Stimulated activated CD4-positive, alpha-beta T cell treated with anti-CD3 and anti-CD28 coated beads, Interleukin-15, amount 100 ng/mL, for 48 hours (primary cell): ENCODE results near the gene PCDHGA6.
"Not testable (repeated sequence)": the region's sequence is repeated elsewhere in the genome, so short reads cannot be mapped to it uniquely, and the experiment has no call there.

Experiments used
- DNase-seq, 2 donors: peaks; one replicate each; pipeline ENCODE4 v3.0.0-alpha.2; 2020; ENCODE audit warnings: low read depth in 2 of 2

The PCDHGA6 gene

DNA sequence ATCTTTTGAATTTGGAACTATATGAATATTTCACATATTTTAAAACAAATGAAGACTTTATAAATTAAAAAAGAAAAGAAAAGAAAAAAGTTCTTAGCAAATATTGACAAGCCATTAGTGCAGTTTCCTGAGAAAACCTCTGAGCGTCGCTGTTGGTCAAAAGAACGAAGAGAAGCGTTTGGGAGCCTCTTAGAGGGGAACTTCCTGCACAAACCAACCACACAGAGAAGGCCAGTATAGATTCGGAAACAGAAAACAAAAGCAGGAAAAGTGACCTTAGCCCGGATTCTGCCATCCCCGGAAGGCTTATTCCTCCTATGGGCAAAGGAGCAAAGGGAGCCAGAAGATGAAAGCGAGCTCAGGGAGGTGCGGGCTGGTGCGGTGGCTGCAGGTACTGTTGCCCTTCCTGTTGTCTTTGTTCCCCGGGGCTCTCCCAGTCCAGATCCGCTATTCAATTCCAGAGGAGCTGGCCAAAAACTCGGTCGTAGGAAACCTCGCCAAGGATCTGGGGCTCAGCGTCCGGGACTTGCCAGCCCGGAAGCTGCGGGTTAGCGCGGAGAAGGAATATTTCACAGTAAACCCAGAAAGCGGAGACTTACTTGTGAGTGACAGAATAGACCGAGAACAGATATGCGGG lies 13.8 kb upstream of the PCDHGA6 start, which contains the start of gene PCDHGB2:
Gene PCDHGB2 (plus strand): TSS at position 205 of the 637 bp plus-strand sequence. CDS start 142 bp downstream, at position 347.
- no peak for DNase-seq

DNA sequence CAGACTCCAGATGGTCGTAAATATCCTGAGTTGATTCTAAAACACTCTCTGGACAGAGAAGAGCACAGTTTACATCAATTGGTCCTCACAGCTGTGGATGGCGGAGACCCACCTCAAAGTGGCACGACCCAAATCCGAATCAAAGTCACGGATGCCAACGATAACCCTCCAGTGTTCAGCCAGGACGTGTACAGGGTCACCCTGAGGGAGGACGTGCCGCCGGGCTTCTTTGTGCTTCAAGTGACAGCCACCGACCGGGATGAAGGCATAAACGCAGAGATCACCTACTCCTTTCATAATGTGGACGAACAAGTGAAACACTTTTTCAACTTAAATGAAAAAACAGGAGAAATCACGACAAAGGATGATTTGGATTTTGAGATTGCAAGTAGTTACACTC lies 13.0 kb upstream of the PCDHGA6 start:
- DNase-seq = no peak

DNA sequence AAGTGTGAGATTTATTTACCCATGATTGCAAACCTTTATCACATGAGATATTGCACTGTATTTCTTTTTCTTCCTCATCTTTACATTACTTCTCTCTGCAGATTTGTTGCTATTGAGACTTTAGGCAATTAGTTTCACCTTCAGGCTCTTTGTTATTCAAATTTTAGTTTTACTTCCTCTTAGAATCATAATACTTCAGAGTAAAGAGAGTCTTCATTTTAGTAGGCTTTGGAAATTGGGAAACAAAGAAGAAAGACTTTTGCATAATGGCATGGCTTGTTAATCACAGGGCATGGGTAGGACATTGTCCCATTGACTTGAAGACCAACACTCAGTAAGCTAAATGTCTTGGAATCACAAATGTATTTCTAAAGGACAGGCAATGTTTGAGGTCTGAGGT lies 11.0 kb upstream of the PCDHGA6 start:
- DNase-seq = no peak

DNA sequence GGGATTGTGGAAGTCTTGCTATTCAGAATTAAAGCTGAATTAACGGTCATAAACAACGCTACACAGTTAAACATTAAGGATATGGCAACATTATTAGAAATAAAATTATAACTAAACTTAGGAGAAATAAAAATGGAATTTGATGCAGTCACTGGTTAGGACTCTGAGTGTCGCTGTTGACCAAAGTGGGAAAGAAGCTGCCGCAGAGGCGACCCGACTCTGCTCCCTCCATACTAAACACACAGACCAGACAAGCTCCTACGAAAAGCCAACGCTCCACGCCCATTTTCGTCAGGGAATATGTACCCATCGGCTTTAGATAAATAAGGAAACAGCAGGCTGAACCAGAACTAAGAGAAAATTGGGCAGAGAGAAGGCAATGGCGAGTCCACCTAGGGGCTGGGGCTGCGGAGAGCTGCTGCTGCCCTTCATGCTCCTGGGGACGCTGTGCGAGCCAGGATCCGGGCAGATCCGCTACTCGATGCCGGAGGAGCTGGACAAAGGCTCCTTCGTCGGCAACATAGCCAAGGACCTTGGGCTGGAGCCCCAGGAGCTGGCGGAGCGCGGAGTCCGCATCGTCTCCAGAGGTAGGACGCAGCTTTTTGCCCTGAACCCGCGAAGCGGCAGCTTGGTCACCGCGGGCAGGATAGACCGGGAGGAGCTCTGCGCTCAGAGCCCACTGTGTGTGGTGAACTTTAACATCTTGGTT lies 9.6 kb upstream of the PCDHGA6 start, which contains the start of gene PCDHGA5:
Gene PCDHGA5 (plus strand): TSS at position 211 of the 709 bp plus-strand sequence. CDS start 169 bp downstream, at position 380.
- no peak for DNase-seq

DNA sequence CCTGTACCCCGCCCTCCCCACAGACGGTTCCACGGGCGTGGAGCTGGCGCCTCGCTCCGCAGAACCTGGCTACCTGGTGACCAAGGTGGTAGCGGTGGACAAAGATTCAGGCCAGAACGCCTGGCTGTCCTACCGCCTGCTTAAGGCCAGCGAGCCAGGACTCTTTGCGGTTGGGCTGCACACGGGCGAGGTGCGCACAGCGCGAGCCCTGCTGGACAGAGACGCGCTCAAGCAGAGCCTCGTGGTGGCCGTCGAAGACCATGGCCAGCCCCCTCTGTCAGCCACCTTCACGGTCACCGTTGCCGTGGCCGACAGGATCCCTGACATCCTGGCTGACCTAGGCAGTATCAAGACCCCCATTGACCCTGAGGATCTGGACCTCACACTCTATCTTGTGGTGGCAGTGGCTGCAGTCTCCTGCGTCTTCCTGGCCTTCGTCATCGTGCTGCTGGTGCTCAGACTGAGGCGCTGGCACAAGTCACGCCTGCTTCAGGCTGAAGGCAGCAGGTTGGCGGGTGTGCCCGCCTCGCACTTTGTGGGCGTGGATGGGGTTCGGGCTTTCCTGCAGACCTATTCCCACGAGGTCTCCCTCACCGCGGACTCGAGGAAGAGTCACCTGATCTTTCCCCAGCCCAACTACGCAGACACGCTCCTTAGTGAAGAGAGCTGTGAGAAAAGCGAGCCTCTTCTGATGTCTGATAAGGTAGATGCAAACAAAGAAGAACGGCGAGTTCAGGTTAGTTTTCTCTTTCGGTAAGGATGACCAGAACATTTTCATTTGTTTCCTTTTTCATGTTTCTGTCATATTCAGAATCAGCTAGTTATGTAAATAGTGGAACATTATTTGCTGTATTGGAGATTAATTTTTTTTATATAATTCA lies 7.4 kb upstream of the PCDHGA6 start:
- DNase-seq = no peak

DNA sequence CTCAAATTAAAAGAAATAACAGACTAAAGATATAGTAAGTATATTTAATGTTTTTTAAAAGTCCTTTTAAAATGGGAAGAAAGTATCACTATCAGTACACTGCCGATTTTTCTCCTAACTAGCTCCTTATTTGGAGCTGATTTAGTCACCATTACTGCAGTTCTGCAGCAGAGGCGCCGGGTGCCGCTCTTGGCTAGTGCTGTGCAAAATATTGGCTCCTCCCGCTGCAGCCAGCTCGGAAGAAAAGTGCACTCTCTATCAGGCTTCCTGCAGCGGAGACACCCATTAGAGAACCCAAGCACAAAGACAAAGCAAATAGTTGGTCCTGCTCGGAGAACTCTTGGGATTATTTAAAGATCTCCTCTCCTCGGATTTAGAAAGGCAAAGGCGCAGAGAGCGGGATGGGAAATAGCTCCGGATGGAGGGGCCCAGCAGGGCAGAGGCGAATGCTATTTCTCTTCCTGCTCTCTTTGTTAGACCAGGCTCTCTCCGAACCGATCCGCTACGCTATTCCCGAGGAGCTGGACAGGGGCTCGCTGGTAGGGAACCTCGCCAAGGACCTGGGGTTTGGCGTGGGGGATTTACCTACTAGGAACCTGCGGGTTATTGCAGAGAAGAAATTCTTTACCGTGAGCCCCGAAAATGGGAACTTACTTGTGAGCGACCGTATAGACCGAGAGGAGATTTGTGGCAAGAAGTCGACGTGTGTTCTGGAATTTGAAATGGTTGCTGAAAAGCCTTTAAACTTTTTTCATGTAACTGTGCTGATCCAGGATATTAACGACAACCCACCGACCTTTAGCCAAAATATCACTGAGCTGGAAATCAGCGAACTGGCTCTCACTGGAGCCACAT lies 3.5 kb upstream of the PCDHGA6 start, which contains the start of gene PCDHGB3:
Gene PCDHGB3 (plus strand): TSS at position 249 of the 855 bp plus-strand sequence. CDS start 153 bp downstream, at position 402.
- no peak for DNase-seq

DNA sequence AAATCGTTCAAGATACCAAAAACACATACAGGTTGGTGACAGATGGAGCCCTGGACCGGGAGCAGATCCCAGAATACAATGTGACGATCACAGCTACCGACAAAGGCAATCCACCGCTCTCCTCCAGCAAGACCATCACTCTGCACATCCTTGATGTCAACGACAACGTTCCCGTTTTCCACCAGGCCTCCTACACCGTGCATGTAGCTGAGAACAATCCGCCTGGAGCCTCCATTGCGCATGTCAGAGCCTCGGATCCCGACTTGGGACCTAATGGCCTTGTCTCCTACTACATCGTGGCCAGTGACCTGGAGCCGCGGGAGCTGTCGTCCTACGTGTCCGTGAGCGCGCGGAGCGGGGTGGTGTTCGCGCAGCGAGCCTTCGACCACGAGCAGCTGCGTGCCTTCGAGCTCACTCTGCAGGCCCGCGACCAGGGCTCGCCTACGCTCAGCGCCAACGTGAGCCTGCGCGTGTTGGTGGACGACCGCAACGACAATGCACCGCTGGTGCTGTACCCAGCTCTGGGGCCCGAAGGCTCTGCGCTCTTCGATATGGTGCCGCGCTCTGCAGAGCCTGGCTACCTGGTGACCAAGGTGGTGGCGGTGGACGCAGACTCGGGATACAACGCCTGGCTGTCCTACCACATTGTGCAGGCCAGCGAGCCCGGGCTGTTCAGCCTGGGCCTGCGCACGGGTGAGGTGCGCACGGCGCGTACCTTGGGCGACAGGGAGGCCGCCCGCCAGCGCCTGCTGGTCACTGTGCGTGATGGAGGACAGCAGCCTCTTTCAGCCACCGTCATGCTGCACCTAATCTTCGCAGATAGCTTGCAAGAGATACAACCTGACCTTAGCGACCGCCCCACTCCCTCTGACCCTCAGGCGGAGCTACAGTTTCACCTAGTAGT lies 1.9 kb upstream of the PCDHGA6 start:
- DNase-seq = no peak

DNA sequence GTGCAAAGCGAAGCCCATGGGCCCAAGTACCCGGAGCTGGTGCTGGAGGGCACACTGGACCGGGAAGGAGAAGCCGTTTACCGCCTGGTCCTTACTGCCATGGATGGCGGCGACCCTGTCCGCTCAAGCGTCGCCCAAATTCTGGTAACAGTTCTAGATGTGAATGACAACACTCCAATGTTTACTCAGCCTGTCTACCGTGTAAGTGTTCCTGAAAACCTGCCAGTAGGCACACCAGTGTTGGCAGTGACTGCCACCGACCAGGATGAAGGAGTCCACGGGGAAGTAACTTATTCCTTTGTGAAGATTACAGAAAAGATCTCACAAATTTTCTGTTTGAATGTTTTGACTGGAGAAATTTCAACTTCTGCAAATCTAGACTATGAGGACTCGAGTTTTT lies 936 bp downstream of the PCDHGA6 start:
- DNase-seq = no peak

DNA sequence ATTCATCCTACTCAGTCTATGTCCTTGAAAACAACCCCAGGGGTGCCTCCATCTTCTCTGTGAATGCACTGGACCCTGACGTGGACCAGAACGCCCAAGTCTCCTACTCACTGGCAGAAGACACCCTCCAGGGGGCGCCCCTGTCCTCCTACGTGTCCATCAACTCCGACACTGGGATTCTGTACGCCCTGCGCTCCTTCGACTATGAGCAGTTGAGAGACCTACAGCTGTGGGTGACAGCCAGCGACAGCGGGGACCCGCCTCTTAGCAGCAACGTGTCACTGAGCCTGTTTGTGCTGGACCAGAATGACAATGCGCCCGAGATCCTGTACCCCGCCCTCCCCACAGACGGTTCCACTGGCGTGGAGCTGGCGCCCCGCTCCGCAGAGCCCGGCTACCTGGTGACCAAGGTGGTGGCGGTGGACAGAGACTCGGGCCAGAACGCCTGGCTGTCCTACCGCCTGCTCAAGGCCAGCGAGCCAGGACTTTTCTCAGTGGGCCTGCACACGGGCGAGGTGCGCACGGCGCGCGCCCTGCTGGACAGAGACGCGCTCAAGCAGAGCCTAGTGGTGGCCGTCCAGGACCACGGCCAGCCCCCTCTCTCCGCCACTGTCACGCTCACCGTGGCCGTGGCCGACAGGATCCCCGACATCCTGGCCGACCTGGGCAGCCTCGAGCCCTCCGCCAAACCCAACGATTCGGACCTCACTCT lies 1.9 kb downstream of the PCDHGA6 start:
- not testable (repeated sequence) for DNase-seq

DNA sequence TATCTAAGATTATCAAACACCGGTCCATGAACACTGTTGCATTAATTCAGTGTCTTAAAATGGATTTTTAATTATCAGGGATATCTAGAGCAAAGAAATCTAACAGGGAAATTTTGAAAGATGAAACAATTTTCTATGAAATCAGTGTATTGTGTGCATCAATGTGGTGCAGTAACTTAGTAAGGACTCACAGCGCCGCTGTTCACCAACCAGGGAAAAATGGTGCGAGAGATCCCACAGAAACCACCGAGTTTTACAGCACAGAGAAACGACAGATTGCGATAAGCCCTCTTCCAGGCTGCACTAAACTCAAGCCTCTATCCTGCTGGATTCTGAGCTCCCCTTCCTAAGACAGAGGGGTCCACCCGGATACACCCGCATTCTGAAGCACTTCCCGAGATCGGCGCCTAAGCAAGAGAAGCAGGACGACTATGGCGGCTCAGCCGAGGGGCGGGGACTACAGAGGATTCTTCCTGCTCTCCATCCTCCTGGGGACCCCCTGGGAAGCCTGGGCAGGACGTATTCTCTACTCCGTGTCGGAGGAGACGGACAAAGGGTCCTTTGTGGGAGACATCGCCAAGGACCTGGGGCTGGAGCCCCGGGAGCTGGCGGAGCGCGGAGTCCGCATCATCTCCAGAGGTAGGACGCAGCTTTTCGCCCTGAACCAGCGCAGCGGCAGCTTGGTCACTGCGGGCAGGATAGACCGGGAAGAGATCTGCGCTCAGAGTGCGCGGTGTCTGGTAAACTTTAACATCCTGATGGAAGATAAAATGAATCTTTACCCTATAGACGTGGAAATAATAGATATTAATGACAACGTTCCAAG lies 9.0 kb downstream of the PCDHGA6 start, which contains the start of gene PCDHGA7:
Gene PCDHGA7 (plus strand): TSS at position 274 of the 826 bp plus-strand sequence. CDS start 158 bp downstream, at position 432.
- DNase-seq = no peak

DNA sequence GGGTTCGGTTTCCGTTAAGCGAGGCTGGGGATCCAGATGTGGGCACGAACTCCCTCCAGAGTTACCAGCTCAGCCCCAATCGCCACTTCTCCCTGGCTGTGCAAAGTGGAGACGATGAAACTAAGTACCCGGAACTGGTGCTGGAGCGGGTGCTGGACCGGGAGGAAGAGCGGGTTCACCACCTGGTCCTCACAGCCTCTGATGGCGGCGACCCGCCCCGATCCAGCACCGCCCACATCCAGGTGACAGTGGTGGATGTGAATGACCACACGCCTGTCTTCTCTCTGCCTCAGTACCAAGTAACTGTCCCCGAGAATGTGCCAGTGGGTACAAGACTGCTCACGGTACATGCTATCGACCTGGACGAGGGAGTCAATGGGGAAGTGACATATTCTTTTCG lies 9.7 kb downstream of the PCDHGA6 start:
- DNase-seq = no peak

DNA sequence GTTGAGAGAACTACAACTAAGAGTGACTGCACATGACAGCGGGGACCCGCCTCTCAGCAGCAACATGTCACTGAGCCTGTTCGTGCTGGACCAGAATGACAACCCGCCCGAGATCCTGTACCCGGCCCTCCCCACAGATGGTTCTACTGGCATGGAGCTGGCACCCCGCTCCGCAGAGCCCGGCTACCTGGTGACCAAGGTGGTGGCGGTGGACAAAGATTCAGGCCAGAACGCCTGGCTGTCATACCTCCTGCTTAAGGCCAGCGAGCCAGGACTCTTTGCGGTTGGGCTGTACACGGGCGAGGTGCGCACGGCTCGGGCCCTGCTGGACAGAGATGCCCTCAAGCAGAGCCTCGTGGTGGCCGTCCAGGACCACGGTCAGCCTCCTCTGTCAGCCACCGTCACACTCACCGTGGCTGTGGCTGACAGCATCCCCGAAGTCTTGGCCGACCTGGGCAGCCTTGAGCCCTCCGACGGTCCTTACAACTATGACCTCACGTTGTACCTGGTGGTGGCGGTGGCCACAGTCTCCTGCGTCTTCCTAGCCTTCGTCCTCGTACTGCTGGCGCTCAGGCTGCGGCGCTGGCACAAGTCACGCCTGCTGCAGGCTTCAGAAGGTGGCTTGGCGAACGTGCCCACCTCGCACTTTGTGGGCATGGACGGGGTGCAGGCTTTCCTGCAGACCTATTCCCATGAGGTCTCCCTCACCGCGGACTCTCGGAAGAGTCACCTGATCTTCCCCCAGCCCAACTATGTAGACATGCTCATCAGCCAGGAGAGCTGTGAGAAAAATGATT lies 11.0 kb downstream of the PCDHGA6 start:
- no peak for DNase-seq

DNA sequence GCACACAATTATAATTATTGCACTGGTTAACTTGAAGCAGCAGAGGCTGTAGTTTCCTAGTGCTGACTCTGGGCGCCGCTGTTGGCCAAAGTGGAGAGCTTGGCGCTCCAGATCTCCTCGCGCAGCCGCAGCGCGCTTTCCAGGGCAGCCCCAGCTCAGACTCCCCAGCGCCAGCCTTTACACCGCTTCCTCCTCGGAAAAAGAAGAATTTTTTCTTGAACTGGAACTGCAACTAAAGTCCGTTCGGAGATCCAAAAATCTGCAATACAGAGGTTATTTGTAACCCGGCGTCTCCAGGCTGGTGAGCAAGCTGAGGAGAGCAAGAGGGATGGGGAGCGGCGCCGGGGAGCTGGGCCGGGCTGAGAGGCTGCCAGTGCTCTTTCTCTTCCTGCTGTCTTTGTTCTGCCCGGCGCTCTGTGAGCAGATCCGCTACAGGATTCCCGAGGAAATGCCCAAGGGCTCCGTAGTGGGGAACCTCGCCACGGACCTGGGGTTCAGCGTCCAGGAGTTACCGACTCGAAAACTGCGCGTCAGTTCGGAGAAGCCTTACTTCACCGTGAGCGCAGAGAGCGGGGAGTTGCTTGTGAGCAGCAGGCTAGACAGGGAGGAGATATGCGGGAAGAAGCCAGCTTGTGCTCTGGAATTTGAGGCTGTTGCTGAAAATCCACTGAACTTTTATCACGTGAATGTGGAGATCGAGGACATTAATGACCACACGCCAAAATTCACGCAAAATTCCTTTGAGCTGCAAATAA lies 14.0 kb downstream of the PCDHGA6 start, which contains the start of gene PCDHGB4:
Gene PCDHGB4 (plus strand): TSS at position 142 of the 755 bp plus-strand sequence. CDS start 187 bp downstream, at position 329.
- not testable (repeated sequence) for DNase-seq

DNA sequence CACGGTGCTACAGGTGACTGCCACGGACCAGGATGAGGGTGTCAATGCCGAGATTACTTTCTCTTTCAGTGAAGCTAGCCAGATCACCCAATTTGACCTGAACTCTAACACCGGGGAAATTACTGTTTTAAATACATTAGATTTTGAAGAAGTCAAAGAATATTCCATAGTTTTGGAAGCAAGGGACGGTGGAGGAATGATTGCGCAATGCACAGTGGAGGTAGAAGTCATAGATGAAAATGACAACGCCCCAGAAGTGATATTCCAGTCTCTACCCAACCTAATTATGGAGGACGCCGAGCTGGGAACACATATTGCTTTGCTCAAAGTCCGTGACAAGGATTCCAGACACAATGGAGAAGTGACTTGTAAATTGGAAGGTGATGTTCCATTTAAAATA lies 15.0 kb downstream of the PCDHGA6 start:
- DNase-seq = no peak

DNA sequence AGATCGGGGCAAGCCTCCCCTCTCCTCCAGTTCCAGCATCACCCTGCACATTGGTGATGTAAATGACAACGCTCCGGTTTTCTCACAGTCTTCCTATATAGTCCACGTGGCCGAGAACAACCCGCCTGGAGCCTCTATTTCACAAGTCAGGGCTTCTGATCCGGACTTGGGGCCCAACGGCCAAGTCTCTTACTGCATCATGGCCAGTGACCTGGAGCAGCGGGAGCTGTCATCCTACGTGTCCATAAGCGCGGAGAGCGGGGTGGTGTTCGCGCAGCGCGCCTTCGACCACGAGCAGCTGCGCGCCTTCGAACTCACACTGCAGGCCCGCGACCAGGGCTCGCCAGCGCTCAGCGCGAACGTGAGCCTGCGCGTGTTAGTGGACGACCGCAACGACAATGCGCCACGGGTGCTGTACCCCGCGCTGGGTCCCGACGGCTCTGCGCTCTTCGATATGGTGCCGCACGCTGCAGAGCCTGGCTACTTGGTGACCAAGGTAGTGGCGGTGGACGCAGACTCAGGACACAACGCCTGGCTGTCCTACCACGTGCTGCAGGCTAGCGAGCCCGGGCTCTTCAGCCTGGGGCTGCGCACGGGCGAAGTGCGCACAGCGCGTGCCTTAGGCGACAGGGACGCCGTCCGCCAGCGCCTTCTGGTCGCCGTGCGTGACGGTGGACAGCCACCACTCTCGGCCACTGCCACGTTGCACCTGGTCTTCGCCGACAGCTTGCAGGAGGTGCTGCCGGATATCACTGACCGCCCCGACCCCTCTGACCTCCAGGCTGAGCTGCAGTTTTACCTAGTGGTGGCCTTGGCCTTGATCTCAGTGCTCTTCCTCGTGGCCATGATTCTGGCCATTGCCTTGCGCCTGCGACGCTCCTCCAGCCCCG lies 15.7 kb downstream of the PCDHGA6 start:
- DNase-seq = no peak
